ENCODE results near the gene SYNM.

- TF ChIP-seq EZH2 (IDR thresholded peaks at IDR 0.05; ENCODE audit: low read length, unreplicated experiment) (no peak), CTCF (conservative IDR thresholded peaks at IDR 0.05; ENCODE audit: low read depth, low read length) (no peak), EZH2phosphoT487 (IDR thresholded peaks at IDR 0.05; ENCODE audit: borderline replicate concordance, low read length) (no peak)
These were observed 13.4 kb downstream of the SYNM start for GRCh38 chr15:99118258-99118632.
